Stimulated activated CD8-positive, alpha-beta memory T cell treated with anti-CD3 and anti-CD28 coated beads, Interleukin-7, amount 100 ng/mL, for 48 hours (primary cell): ENCODE data around the gene LAMC1.

Experiments
- DNase-seq, 2 donors: peaks; one replicate each; pipeline ENCODE4 v3.0.0-alpha.2; 2020; ENCODE audit warnings: low read depth in 1 of 2; ENCODE audit errors: extremely low read depth in 1 of 2

The LAMC1 gene

GRCh38 chr1:183075861-183076260 is 52.6 kb downstream of the LAMC1 start:
- no peak for DNase-seq

- DNase-seq, result no peak
These were observed 53.9 kb downstream of the LAMC1 start for GRCh38 chr1:183077097-183077496.

- no peak for DNase-seq
These were observed 56.6 kb downstream of the LAMC1 start for GRCh38 chr1:183079712-183080388.

- no peak for DNase-seq
These were observed 57.2 kb downstream of the LAMC1 start for GRCh38 chr1:183080406-183080805.

GRCh38 chr1:183081402-183082120 is 58.3 kb downstream of the LAMC1 start:
- no peak for DNase-seq

GRCh38 chr1:183082650-183083049 is 59.4 kb downstream of the LAMC1 start:
- DNase-seq, result no peak

GRCh38 chr1:183087001-183087400 is 63.8 kb downstream of the LAMC1 start:
- no peak for DNase-seq

- DNase-seq, result no peak
These were observed 65.9 kb downstream of the LAMC1 start for GRCh38 chr1:183089025-183089639.

GRCh38 chr1:183090391-183091006 is 67.3 kb downstream of the LAMC1 start:
- DNase-seq, result no peak

- no peak for DNase-seq
These were observed 68.0 kb downstream of the LAMC1 start for GRCh38 chr1:183091181-183091580.

GRCh38 chr1:183092350-183092749 is 69.1 kb downstream of the LAMC1 start:
- no peak for DNase-seq

- no peak for DNase-seq
These were observed 69.9 kb downstream of the LAMC1 start for GRCh38 chr1:183093066-183093668.

GRCh38 chr1:183093786-183094298 is 70.6 kb downstream of the LAMC1 start:
- DNase-seq, result no peak

GRCh38 chr1:183094351-183094750 is 71.1 kb downstream of the LAMC1 start:
- no peak for DNase-seq

GRCh38 chr1:183096351-183096750 is 73.1 kb downstream of the LAMC1 start:
- no peak for DNase-seq

- DNase-seq, result no peak
These were observed 73.7 kb downstream of the LAMC1 start for GRCh38 chr1:183096894-183097293.

GRCh38 chr1:183097438-183098051 is 74.3 kb downstream of the LAMC1 start:
- DNase-seq, result no peak

GRCh38 chr1:183098317-183098716 is 75.1 kb downstream of the LAMC1 start:
- DNase-seq, result no peak

GRCh38 chr1:183100361-183100974 is 77.2 kb downstream of the LAMC1 start:
- DNase-seq, result no peak

GRCh38 chr1:183101081-183101480 is 77.9 kb downstream of the LAMC1 start:
- DNase-seq, result no peak
